Omental fat pad (tissue), 4 donors: Measurements from ENCODE around the gene DBN1. TPM values are rescaled to one million over a fixed set of nuclear protein-coding genes. Genes with fewer than 3 reads are reported as not detected.

Source experiments
- ATAC-seq: fragments of 150-250 bp; one replicate; pipeline ENCODE4 v1.9.1; 2016; ENCODE audit warnings: mild to moderate bottlenecking, moderate library complexity; ENCODE audit not compliant: low FRiP score
- DNase-seq: peaks from one replicate; pipeline ENCODE4 v3.0.0-alpha.2; 2019; ENCODE audit warnings: low spot score
- CTCF ChIP-seq, 3 donors: fragments of 450-650 bp; IDR thresholded peaks; one replicate each; pipeline ENCODE4 v1.5.1; 2016 to 2017; ENCODE audit warnings: antibody characterized with exemption in 3 of 3, mild to moderate bottlenecking in 3 of 3, moderate library complexity in 2 of 3
- total RNA-seq, 4 donors: library from RNA; depleted of rRNA; stranded (reverse); fragments of >200 nt; gene quantifications; one replicate each; pipeline ENCODE4 v1.1.0, GENCODE V29; 2016

Gene DBN1
- total RNA-seq, 4 donors from 2014 or later, result 33.5 to 78.5 (median 38.3) TPM

GRCh38 chr5:177410575-177410974, 62.9 kb downstream of the DBN1 start:
- TF ChIP-seq CTCF (IDR thresholded peaks at IDR 0.05), result no peak
- ATAC-seq (no peak), DNase-seq (no peak)

- no peak for TF ChIP-seq CTCF (IDR thresholded peaks at IDR 0.05)
- no peak for ATAC-seq
Observed at GRCh38 chr5:177409043-177409801, 64.2 kb downstream of the DBN1 start, which contains the start of gene F12. Gene F12, minus strand, starts transcription at chr5:177409564. Its CDS starts 37 bp downstream, at chr5:177409527.

More at GRCh38 chr5:177409043-177409801, 64.2 kb downstream of the DBN1 start, which contains the start of gene F12:
- no peak for DNase-seq

Other genes starting within 250 kb of the DBN1 start
- gene RAB24, start 169.9 kb downstream of the DBN1 start, total RNA-seq, result 10 to 100 TPM; 18.9 to 38.9 (median 23.8) TPM
- 100 to 1,000 TPM in 1 of 4 donors, 10 to 100 TPM in 3; 51.9 to 102 (median 67.5) TPM for gene PRELID1, start 169.8 kb downstream of the DBN1 start, total RNA-seq
- gene MXD3, start 161.7 kb downstream of the DBN1 start, total RNA-seq, result 10 to 100 TPM in 1 of 4 donors, 1 to 10 TPM in 3; 3.5 to 26.8 (median 4.8) TPM
- 100 to 1,000 TPM; 129 to 164 (median 144) TPM for gene LMAN2, start 122.0 kb downstream of the DBN1 start, total RNA-seq
- gene RGS14, start 115.7 kb downstream of the DBN1 start, total RNA-seq, result 10 to 100 TPM in 1 of 4 donors, 1 to 10 TPM in 3; 7.1 to 25.1 (median 8.2) TPM
- not detected for gene SLC34A1, start 89.2 kb downstream of the DBN1 start, total RNA-seq
- not detected for gene PFN3, start 73.0 kb downstream of the DBN1 start, total RNA-seq
- gene F12, start 64.1 kb downstream of the DBN1 start, total RNA-seq, result 1 to 10 TPM in 1 of 4 donors, under 1 TPM in 3; 0.38 to 3.0 (median 0.63) TPM
- 10 to 100 TPM; 16.1 to 45.5 (median 27.2) TPM for gene GRK6, start 47.0 kb downstream of the DBN1 start, total RNA-seq
- gene PRR7, start 26.8 kb downstream of the DBN1 start, total RNA-seq, result 1 to 10 TPM in 3 of 4 donors, not detected in 1; 1.6 to 2.8 (median 2.1) TPM
- 10 to 100 TPM; 20.0 to 63.2 (median 34.2) TPM for gene PDLIM7, start 24.0 kb upstream of the DBN1 start, total RNA-seq
- 10 to 100 TPM in 3 of 4 donors, 1 to 10 TPM in 1; 7.4 to 41.0 (median 16.3) TPM for gene DOK3, start 36.2 kb upstream of the DBN1 start, total RNA-seq
- gene DDX41, start 43.3 kb upstream of the DBN1 start, total RNA-seq, result 10 to 100 TPM; 66.2 to 93.7 (median 73.6) TPM
- 10 to 100 TPM; 43.3 to 92.5 (median 50.9) TPM for gene FAM193B, start 80.9 kb upstream of the DBN1 start, total RNA-seq
- 100 to 1,000 TPM in 3 of 4 donors, 10 to 100 TPM in 1; 81.0 to 129 (median 105) TPM for gene TMED9, start 118.6 kb upstream of the DBN1 start, total RNA-seq
- gene B4GALT7, start 126.5 kb upstream of the DBN1 start, total RNA-seq, result 10 to 100 TPM; 19.5 to 46.4 (median 25.8) TPM